Body of pancreas (tissue), 4 donors: ENCODE results near the gene VGLL1. TPM values are rescaled to one million over a fixed set of nuclear protein-coding genes. Genes with fewer than 3 reads are reported as not detected.

Source experiments
- ATAC-seq: fragments of 150-250 bp; one replicate; pipeline ENCODE4 v1.9.1; 2016
- DNase-seq, 4 donors: peaks; one replicate each; pipeline ENCODE4 v3.0.0-alpha.2; 2019
- H3K27ac ChIP-seq, 4 donors: fragments of 200-600 bp; sonication (generic); 1 replicate in 3 of 4; 2 replicates in 1 of 4; pipeline versions ENCODE4 v1.5.1 to v1.6.1; 2016 to 2019; ENCODE audit warnings: mild to moderate bottlenecking in 1 of 4, mixed read lengths in 1 of 4, moderate library complexity in 1 of 4
- H3K27me3 ChIP-seq, 2 donors: fragments of 200-600 bp; sonication (generic); one replicate each; pipeline ENCODE4 v1.6.0; 2016; ENCODE audit warnings: mild to moderate bottlenecking in 1 of 2
- H3K36me3 ChIP-seq, 2 donors: fragments of 200-600 bp; sonication (generic); replicated peaks in 1 of 2; 2 replicates each; pipeline ENCODE4 v1.5.1; 2016; ENCODE audit warnings: low read depth in 2 of 2; ENCODE audit not compliant: insufficient read depth in 1 of 2
- H3K4me1 ChIP-seq: fragments of 200-600 bp; sonication (generic); one replicate; pipeline ENCODE4 v1.6.0; 2016
- H3K4me3 ChIP-seq, 2 donors: fragments of 200-600 bp; sonication (generic); 1 replicate in 1 of 2; 2 replicates in 1 of 2; pipeline ENCODE4 v1.5.1; 2016 to 2019
- H3K9me3 ChIP-seq, 3 donors: fragments of 200-600 bp; sonication (generic); 1 replicate in 2 of 3; 2 replicates in 1 of 3; pipeline ENCODE4 v1.5.1; 2016
- CTCF ChIP-seq, 7 experiments: fragments of 450-650 bp in 4 of 7; fragments of 200-600 bp in 3 of 7; sonication (generic) in 3 of 7; IDR thresholded peaks; one replicate each; pipeline ENCODE4 v1.5.1; 2016 to 2019; ENCODE audit warnings: antibody characterized with exemption in 7 of 7
- POLR2A ChIP-seq, 3 donors: fragments of 450-650 bp; IDR thresholded peaks; one replicate each; pipeline ENCODE4 v1.6.1; 2016; ENCODE audit warnings: antibody characterized with exemption in 3 of 3, mild to moderate bottlenecking in 2 of 3
- WGBS, 2 donors: methylation state at CpG; one replicate each; pipeline ENCODE4 v1.1.5; 2017; 5-methylcytosine and 5-hydroxymethylcytosine counted together
- intact Hi-C: fragments of 100-400 bp; cut with DNase I; formaldehyde crosslinking; loops from one replicate; pipeline ENCODE4 v1.15.1; 2023
- total RNA-seq, 2 donors: library from RNA; depleted of rRNA; stranded (reverse); fragments of >200 nt; gene quantifications; one replicate each; pipeline ENCODE4 v1.1.0, GENCODE V29; 2016

The VGLL1 gene
- total RNA-seq, 2 donors from 2014 or later: 1.0 TPM; not detected in 1

GRCh38 chrX:136519069-136519468, 12.9 kb upstream of the VGLL1 start:
- no peaks in the 10 kb centered on the region for H3K36me3 ChIP-seq
- intact Hi-C loops: no loop called here
- WGBS, 2 donors: 53 to 59% methylated on average over 5 of the region's 5 CpGs
- H3K9me3 ChIP-seq: no peaks in the 10 kb centered on the region
- no peak for ATAC-seq
- H3K4me1 ChIP-seq: no peaks in the 10 kb centered on the region
- H3K4me3 ChIP-seq: no peak overlapping the region
- no peaks in the 10 kb centered on the region for H3K27me3 ChIP-seq
- no peak overlapping the region for H3K27ac ChIP-seq
- no peak for TF ChIP-seq CTCF (IDR thresholded peaks at IDR 0.05)
- no peak for TF ChIP-seq POLR2A (IDR thresholded peaks at IDR 0.05)
- no peak for DNase-seq

- no peaks in the 10 kb centered on the region for H3K4me1 ChIP-seq
- intact Hi-C loops: no loop called here
- ATAC-seq: no peak
- TF ChIP-seq CTCF (IDR thresholded peaks at IDR 0.05) (no peak), POLR2A (IDR thresholded peaks at IDR 0.05) (no peak)
- H3K4me3 ChIP-seq: no peak overlapping the region
- H3K27ac ChIP-seq: no peak overlapping the region
- no peaks in the 10 kb centered on the region for H3K27me3 ChIP-seq
- no peak for DNase-seq
- H3K9me3 ChIP-seq: no peaks in the 10 kb centered on the region
- no peaks in the 10 kb centered on the region for H3K36me3 ChIP-seq
Measured at GRCh38 chrX:136523770-136524169, 8.2 kb upstream of the VGLL1 start.

GRCh38 chrX:136525738-136526606, 6.0 kb upstream of the VGLL1 start:
- H3K27ac ChIP-seq: no peak overlapping the region

GRCh38 chrX:136528645-136529315, 3.2 kb upstream of the VGLL1 start:
- no peaks in the 10 kb centered on the region for H3K36me3 ChIP-seq
- no peaks in the 10 kb centered on the region for H3K9me3 ChIP-seq
- H3K27me3 ChIP-seq: no peaks in the 10 kb centered on the region
- DNase-seq: no peak
- intact Hi-C loops: no loop called here
- H3K4me3 ChIP-seq: no peak overlapping the region
- no peak overlapping the region for H3K27ac ChIP-seq
- whole genome bisulfite sequencing, 2 donors: 58 to 67% methylated on average over 8 of the region's 8 CpGs
- TF ChIP-seq CTCF (IDR thresholded peaks at IDR 0.05) (no peak), POLR2A (IDR thresholded peaks at IDR 0.05) (no peak)
- ATAC-seq: no peak
- no peaks in the 10 kb centered on the region for H3K4me1 ChIP-seq

More at GRCh38 chrX:136525738-136526606, 6.0 kb upstream of the VGLL1 start:
- Histone ChIP-seq H3K36me3 (no peaks in the 10 kb centered on the region), H3K4me1 (no peaks in the 10 kb centered on the region), H3K4me3 (no peak overlapping the region), H3K27me3 (no peaks in the 10 kb centered on the region), H3K9me3 (no peaks in the 10 kb centered on the region)
- intact Hi-C loops: no loop called here
- peak; percentile 27 to 74 (median 65) for DNase-seq
- TF ChIP-seq POLR2A (IDR thresholded peaks at IDR 0.05): no peak
- no peak for TF ChIP-seq CTCF (IDR thresholded peaks at IDR 0.05)
- 13 to 29% methylated on average over 2 of the region's 2 CpGs for WGBS, 2 donors
- no peak for ATAC-seq
